ENCODE data around the gene HBG1. TPM values are rescaled to one million over a fixed set of nuclear protein-coding genes. Genes with fewer than 3 reads are reported as not detected.

Gene HBG1
- total and polyA plus RNA-seq, 2 experiments from 2014 or later: not detected

DNA sequence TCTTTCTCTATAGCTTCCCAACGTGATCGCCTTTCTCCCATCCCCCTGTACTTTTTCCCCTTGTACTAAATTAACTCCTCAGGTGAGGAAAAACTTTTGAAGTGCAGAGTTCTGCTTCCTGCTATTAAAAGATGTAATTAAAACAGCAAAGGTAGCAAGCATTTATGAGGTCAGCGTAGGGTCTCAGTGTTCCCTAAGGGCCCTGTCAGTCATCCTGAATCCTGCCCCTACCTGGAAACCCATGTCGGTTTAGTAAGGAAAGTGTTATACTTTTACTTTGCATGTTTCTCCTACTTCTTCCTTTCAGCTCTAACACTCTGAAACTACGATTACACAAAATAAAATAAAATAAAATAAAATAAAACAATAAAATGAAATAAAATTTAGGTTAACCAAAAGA lies 21.5 kb downstream of the HBG1 start (continued):
- TF ChIP-seq CTCF (conservative IDR thresholded peaks at IDR 0.05; ENCODE audit: low read depth in 2 of 2) (no peak), REST (IDR thresholded peaks at IDR 0.05; ENCODE audit: unreplicated experiment) (no peak)

- no peaks in the 10 kb centered on the region for H3K27me3 ChIP-seq (ENCODE audit: insufficient read depth)
- no peak overlapping the region for H2AFZ ChIP-seq
- DNase-seq (ENCODE audit: low spot score) (no peak), ATAC-seq (no peak)
- H3K79me2 ChIP-seq (replicated peaks; ENCODE audit: insufficient read depth): no peaks in the 10 kb centered on the region
- no peaks in the 10 kb centered on the region for H4K20me1 ChIP-seq (replicated peaks; ENCODE audit: insufficient read depth)
- TF ChIP-seq, protein P1, sequence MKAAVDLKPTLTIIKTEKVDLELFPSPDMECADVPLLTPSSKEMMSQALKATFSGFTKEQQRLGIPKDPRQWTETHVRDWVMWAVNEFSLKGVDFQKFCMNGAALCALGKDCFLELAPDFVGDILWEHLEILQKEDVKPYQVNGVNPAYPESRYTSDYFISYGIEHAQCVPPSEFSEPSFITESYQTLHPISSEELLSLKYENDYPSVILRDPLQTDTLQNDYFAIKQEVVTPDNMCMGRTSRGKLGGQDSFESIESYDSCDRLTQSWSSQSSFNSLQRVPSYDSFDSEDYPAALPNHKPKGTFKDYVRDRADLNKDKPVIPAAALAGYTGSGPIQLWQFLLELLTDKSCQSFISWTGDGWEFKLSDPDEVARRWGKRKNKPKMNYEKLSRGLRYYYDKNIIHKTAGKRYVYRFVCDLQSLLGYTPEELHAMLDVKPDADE (IDR thresholded peaks at IDR 0.05): no peak
- TF ChIP-seq CTCF (conservative IDR thresholded peaks at IDR 0.05; ENCODE audit: low read depth in 2 of 2): no peak
- TF ChIP-seq STAT1 (IDR thresholded peaks at IDR 0.05; ENCODE audit: unreplicated experiment): no peak
- TF ChIP-seq POLR2AphosphoS5 (IDR thresholded peaks at IDR 0.05; ENCODE audit: low read depth): no peak
- no peak overlapping the region for H3K27ac ChIP-seq (ENCODE audit: low read depth)
- H3K4me2 ChIP-seq: no peak overlapping the region
- H3K27ac Mint-ChIP-seq: no peak overlapping the region
- H3K4me1 ChIP-seq (ENCODE audit: insufficient read depth): no peaks in the 10 kb centered on the region
- H3K4me3 ChIP-seq: no peak overlapping the region
- H3K36me3 ChIP-seq (ENCODE audit: insufficient read depth): no peaks in the 10 kb centered on the region
- H3K4me3 Mint-ChIP-seq: no peak overlapping the region
- no peaks in the 10 kb centered on the region for H3K27me3 Mint-ChIP-seq (ENCODE audit: insufficient read depth, low read depth, poor library complexity)
- H3K36me3 Mint-ChIP-seq (ENCODE audit: low read depth): no peaks in the 10 kb centered on the region; the same call in 2 of the 3 replicates
- H3K9me3 Mint-ChIP-seq: peaks cover 4% of the 10 kb centered on the region; the same call in 1 of the 3 replicates
- H3K4me1 Mint-ChIP-seq: no peaks in the 10 kb centered on the region
- no peaks in the 10 kb centered on the region for H3K9me2 ChIP-seq (ENCODE audit: insufficient read depth)
- no peaks in the 10 kb centered on the region for H3F3A ChIP-seq (replicated peaks; ENCODE audit: low read depth)
Observed at GRCh38 chr11:5227681-5228080, 22.0 kb downstream of the HBG1 start.

Measured in GM23338 (cell line).